A549 (cell line): ENCODE data around the gene TNFRSF19. TPM values are rescaled to one million over a fixed set of nuclear protein-coding genes. Genes with fewer than 3 reads are reported as not detected.

Experiments
- ATAC-seq, 2 experiments: fragments of 200-7000 bp in 1 of 2; fragments of >200 bp in 1 of 2; cut with Nextera tagmentation in 1 of 2; cut with Tn5 transposase in 1 of 2; 3 replicates each; pipeline versions ENCODE4 v1.8.0 to v1.9.1; 2018 to 2020; ENCODE audit warnings: mild to moderate bottlenecking in 1 of 2, moderate library complexity in 1 of 2
- CTCF ChIA-PET: fragments of 300-600 bp; sonication (Branson Sonifier 250); formaldehyde crosslinking; extraction: SDS; loops from one replicate; lab custom pipeline; 2021; ENCODE audit warnings: antibody characterized with exemption, inconsistent platforms; lab: Yijun Ruan, JAX
- POLR2A ChIA-PET: fragments of 350-600 bp; formaldehyde crosslinking; extraction: SDS; loops from one replicate; lab custom pipeline; 2021; ENCODE audit warnings: antibody characterized with exemption, inconsistent platforms; lab: Yijun Ruan, JAX
- DNase-seq, 2 experiments: peaks; one replicate each; pipeline versions ENCODE4 v3.0.0 to v3.0.0-alpha.2; 2011 to 2016; ENCODE audit warnings: low read depth in 1 of 2, low spot score in 1 of 2
- FAIRE-seq: peaks from 2 replicates; lab custom pipeline; 2011; peaks lifted over from hg19 to GRCh38; lab: Jason Lieb, UNC
- H3K27ac ChIP-seq, 2 experiments: fragments of >200 bp; sonication (Bioruptor Twin); formaldehyde crosslinking; 3 replicates each; pipeline ENCODE4 v1.5.1; 2016 to 2017
- H3K4me1 ChIP-seq: fragments of >200 bp; sonication (Bioruptor Twin); formaldehyde crosslinking; 3 replicates; pipeline ENCODE4 v1.6.1; 2016
- H3K4me2 ChIP-seq: fragments of >200 bp; sonication (Bioruptor Twin); formaldehyde crosslinking; 3 replicates; pipeline ENCODE4 v1.6.1; 2016
- H3K4me3 ChIP-seq: fragments of >200 bp; sonication (Bioruptor Twin); formaldehyde crosslinking; 3 replicates; pipeline ENCODE4 v1.5.1; 2016
- H3K9me3 ChIP-seq: fragments of >200 bp; sonication (Bioruptor Twin); formaldehyde crosslinking; 3 replicates; pipeline ENCODE4 v1.6.1; 2016
- BHLHE40 ChIP-seq: IDR thresholded peaks from 2 replicates; pipeline ENCODE4 v1.6.1; 2012; ENCODE audit warnings: low read depth, low read length, inconsistent platforms
- CBX2 ChIP-seq: fragments of 200-600 bp; sonication (generic); IDR thresholded peaks from 2 replicates; pipeline ENCODE4 v1.6.1; 2016; ENCODE audit warnings: low read depth, mild to moderate bottlenecking, borderline replicate concordance
- CBX8 ChIP-seq: fragments of 200-600 bp; sonication (generic); IDR thresholded peaks from 2 replicates; pipeline ENCODE4 v1.6.1; 2016
- CEBPB ChIP-seq, 2 experiments: fragments of >200 bp in 1 of 2; sonication (Bioruptor Twin) in 1 of 2; formaldehyde crosslinking in 1 of 2; IDR thresholded peaks; 2 replicates each; pipeline ENCODE4 v1.6.1; 2012 to 2016
- CHD2 ChIP-seq: fragments of 150-350 bp; IDR thresholded peaks from 2 replicates; pipeline ENCODE4 v1.6.1; 2014; ENCODE audit warnings: low read length; ENCODE audit not compliant: partially characterized antibody
- CHD4 ChIP-seq: fragments of 200-600 bp; sonication (generic); IDR thresholded peaks from 2 replicates; pipeline ENCODE4 v1.6.1; 2016; ENCODE audit warnings: antibody characterized with exemption, mild to moderate bottlenecking, borderline replicate concordance
- CTCF ChIP-seq: fragments of >200 bp; sonication (Bioruptor Twin); formaldehyde crosslinking; IDR thresholded peaks from 3 replicates; pipeline ENCODE4 v1.5.1; 2016
- EP300 ChIP-seq, 2 experiments: fragments of >200 bp; sonication (Bioruptor Twin); formaldehyde crosslinking; IDR thresholded peaks; 2 replicates in 1 of 2; 3 replicates in 1 of 2; pipeline ENCODE4 v1.6.1; 2016 to 2017
- FOSB ChIP-seq: fragments of 250-450 bp; sonication (Bioruptor Pico); IDR thresholded peaks from 2 replicates; pipeline ENCODE4 v1.5.0; 2020; ENCODE audit warnings: mild to moderate bottlenecking, moderate library complexity
- FOXS1 ChIP-seq: fragments of 250-450 bp; sonication (Bioruptor Pico); IDR thresholded peaks from 2 replicates; pipeline ENCODE4 v1.5.0; 2020; ENCODE audit warnings: mild to moderate bottlenecking, moderate library complexity
- HDAC2 ChIP-seq: fragments of 200-600 bp; sonication (generic); IDR thresholded peaks from 2 replicates; pipeline ENCODE4 v1.6.1; 2016
- HEYL ChIP-seq: fragments of 250-450 bp; sonication (Bioruptor Pico); IDR thresholded peaks from 2 replicates; pipeline ENCODE4 v1.8.0; 2021; ENCODE audit warnings: mild to moderate bottlenecking, moderate library complexity
- MAFK ChIP-seq: fragments of 450-650 bp; IDR thresholded peaks from 2 replicates; pipeline ENCODE4 v1.6.1; 2014; ENCODE audit not compliant: partially characterized antibody
- MAZ ChIP-seq: fragments of 150-350 bp; IDR thresholded peaks from 2 replicates; pipeline ENCODE4 v1.6.1; 2014; ENCODE audit warnings: antibody characterized with exemption, low read depth, low read length, borderline replicate concordance
- MYC ChIP-seq: IDR thresholded peaks from 2 replicates; pipeline ENCODE4 v1.6.1; 2012; ENCODE audit warnings: mild to moderate bottlenecking, inconsistent platforms, low read length, improper control_type of control experiment, borderline replicate concordance
- NPAS2 ChIP-seq: fragments of 250-450 bp; sonication (Bioruptor Pico); IDR thresholded peaks from 2 replicates; pipeline ENCODE4 v1.8.0; 2022; ENCODE audit warnings: mild to moderate bottlenecking, moderate library complexity, borderline replicate concordance
- POLR2AphosphoS2 ChIP-seq: conservative IDR thresholded peaks from 2 replicates; pipeline ENCODE4 v1.6.1; 2012; ENCODE audit warnings: low read length, improper control_type of control experiment, inconsistent platforms
- RARB ChIP-seq: fragments of 250-450 bp; sonication (Bioruptor Pico); IDR thresholded peaks from 2 replicates; pipeline ENCODE4 v1.8.0; 2021; ENCODE audit warnings: mild to moderate bottlenecking, moderate library complexity
- RCOR1 ChIP-seq: fragments of 150-350 bp; IDR thresholded peaks from 2 replicates; pipeline ENCODE4 v1.6.1; 2014; ENCODE audit warnings: antibody characterized with exemption, low read length, low read depth
- RNF2 ChIP-seq: fragments of 200-600 bp; sonication (generic); IDR thresholded peaks from 2 replicates; pipeline ENCODE4 v1.6.1; 2016; ENCODE audit warnings: low read depth, mild to moderate bottlenecking, antibody characterized with exemption, moderate library complexity, borderline replicate concordance
- SMC3 ChIP-seq: fragments of >200 bp; sonication (Bioruptor Twin); formaldehyde crosslinking; IDR thresholded peaks from 3 replicates; pipeline ENCODE4 v1.6.1; 2018; ENCODE audit warnings: inconsistent platforms
- SREBF2 ChIP-seq: fragments of 450-650 bp; IDR thresholded peaks from 2 replicates; pipeline ENCODE4 v1.6.1; 2014; ENCODE audit warnings: mild to moderate bottlenecking, moderate library complexity
- TFCP2L1 ChIP-seq: fragments of 250-450 bp; sonication (Bioruptor Pico); IDR thresholded peaks from 2 replicates; pipeline ENCODE4 v1.5.0; 2021; ENCODE audit warnings: mild to moderate bottlenecking
- USF2 ChIP-seq: fragments of 450-650 bp; IDR thresholded peaks from 2 replicates; pipeline ENCODE4 v1.6.1; 2014; ENCODE audit warnings: antibody characterized with exemption
- ZC3H11A ChIP-seq: fragments of 450-650 bp; IDR thresholded peaks from 2 replicates; pipeline ENCODE4 v1.6.1; 2014; ENCODE audit warnings: antibody characterized with exemption, mild to moderate bottlenecking
- ZFP36 ChIP-seq: fragments of 450-650 bp; IDR thresholded peaks from 2 replicates; pipeline ENCODE4 v1.6.1; 2014; ENCODE audit warnings: borderline replicate concordance; ENCODE audit not compliant: partially characterized antibody
- ZNF302 ChIP-seq: fragments of 250-450 bp; sonication (Bioruptor Pico); IDR thresholded peaks from 2 replicates; pipeline ENCODE4 v1.9.0; 2021; ENCODE audit warnings: inconsistent platforms, mild to moderate bottlenecking, moderate library complexity
- ZSCAN20 ChIP-seq: fragments of 250-450 bp; sonication (Bioruptor Pico); IDR thresholded peaks from 2 replicates; pipeline ENCODE4 v1.8.0; 2022; ENCODE audit warnings: mild to moderate bottlenecking, moderate library complexity
- WGBS: methylation state at CpG from one replicate; pipeline ENCODE4 v1.1.6; 2017; ENCODE audit errors: missing lambda C conversion rate; 5-methylcytosine and 5-hydroxymethylcytosine counted together
- polyA plus RNA-seq, 4 experiments: library from polyadenylated mRNA; depleted of rRNA in 3 of 4; stranded (reverse); fragments of >200 nt; fragmentation: RNase III in 1 of 4; extraction: RNeasy Plus Mini Kit Qiagen cat#74134 plus additional on column Dnase treatment in 1 of 4; gene quantifications; 2 replicates in 3 of 4; 3 replicates in 1 of 4; pipeline ENCODE4 v1.2.3, GENCODE V29; 2011 to 2017
- TF ChIP-seq, protein P1 (sequence below): IDR thresholded peaks from 2 replicates; pipeline ENCODE4 v1.6.1; 2012; ENCODE audit warnings: low read depth, borderline replicate concordance
- TF ChIP-seq, protein P2 (sequence below): fragments of >200 bp; sonication (Bioruptor Twin); formaldehyde crosslinking; IDR thresholded peaks from 3 replicates; pipeline ENCODE4 v1.6.1; 2016
- TF ChIP-seq, protein P3 (sequence below): fragments of 150-350 bp; IDR thresholded peaks from 2 replicates; pipeline ENCODE4 v1.6.1; 2014; ENCODE audit warnings: low read depth, mild to moderate bottlenecking, low read length

Gene TNFRSF19
- polyA plus RNA-seq, 2 of the 4 experiments (the other 2 are of a cell fraction): 1.2 to 1.9 TPM

DNA sequence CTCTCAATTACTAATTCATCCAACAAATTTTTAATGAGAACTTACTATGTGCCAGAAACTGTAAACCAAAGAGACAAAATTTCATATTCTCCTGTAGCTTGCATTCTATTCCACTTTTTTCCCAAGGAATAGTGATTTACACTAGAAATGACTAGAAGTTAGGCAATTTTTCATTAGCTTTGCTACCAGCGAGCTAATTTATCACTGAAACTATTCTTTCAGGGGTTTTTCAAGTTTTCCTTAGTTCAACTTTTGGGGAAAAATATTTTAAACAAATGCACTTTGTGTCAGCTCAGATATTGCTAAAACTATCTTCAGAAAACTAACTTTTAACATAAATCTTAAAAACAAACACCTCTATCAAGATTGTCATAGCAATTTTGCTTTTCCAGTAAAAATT lies 5.4 kb downstream of the TNFRSF19 start:
- POLR2A ChIA-PET: no interaction called here
- no peaks in the 10 kb centered on the region for H3K9me3 ChIP-seq
- no peak for TF ChIP-seq SMC3
- no peak for TF ChIP-seq ZC3H11A
- no peak for TF ChIP-seq MAZ
- TF ChIP-seq, protein P1, sequence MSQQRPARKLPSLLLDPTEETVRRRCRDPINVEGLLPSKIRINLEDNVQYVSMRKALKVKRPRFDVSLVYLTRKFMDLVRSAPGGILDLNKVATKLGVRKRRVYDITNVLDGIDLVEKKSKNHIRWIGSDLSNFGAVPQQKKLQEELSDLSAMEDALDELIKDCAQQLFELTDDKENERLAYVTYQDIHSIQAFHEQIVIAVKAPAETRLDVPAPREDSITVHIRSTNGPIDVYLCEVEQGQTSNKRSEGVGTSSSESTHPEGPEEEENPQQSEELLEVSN: no peak
- no peak for TF ChIP-seq FOXS1 (CRISPR knock-in tag)
- no peak for TF ChIP-seq RARB (CRISPR knock-in tag)
- TF ChIP-seq RNF2: no peak
- TF ChIP-seq ZNF302 (CRISPR knock-in tag): no peak
- no peak for TF ChIP-seq USF2
- no peak for TF ChIP-seq POLR2AphosphoS2
- TF ChIP-seq HEYL (CRISPR knock-in tag): no peak
- TF ChIP-seq CHD4: no peak
- no peak for TF ChIP-seq MYC
- TF ChIP-seq CBX2: no peak
- TF ChIP-seq, protein P2, sequence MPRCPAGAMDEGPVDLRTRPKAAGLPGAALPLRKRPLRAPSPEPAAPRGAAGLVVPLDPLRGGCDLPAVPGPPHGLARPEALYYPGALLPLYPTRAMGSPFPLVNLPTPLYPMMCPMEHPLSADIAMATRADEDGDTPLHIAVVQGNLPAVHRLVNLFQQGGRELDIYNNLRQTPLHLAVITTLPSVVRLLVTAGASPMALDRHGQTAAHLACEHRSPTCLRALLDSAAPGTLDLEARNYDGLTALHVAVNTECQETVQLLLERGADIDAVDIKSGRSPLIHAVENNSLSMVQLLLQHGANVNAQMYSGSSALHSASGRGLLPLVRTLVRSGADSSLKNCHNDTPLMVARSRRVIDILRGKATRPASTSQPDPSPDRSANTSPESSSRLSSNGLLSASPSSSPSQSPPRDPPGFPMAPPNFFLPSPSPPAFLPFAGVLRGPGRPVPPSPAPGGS: no peak
- no peak for TF ChIP-seq ZSCAN20 (CRISPR knock-in tag)
- no peak for TF ChIP-seq CHD2
- TF ChIP-seq, all 56 proteins: peak for 0
- no peak overlapping the region for H3K27ac ChIP-seq
- 0% methylated on average over 1 of the region's 1 CpG for WGBS
- no peak overlapping the region for H3K4me3 ChIP-seq
- CTCF ChIA-PET: interaction anchor here (0.8 kb wide), 1 partner anchor 64 kb away, joined by 5 read pairs; no protein-coding TSS in a partner anchor
- peaks cover 9% of the 10 kb centered on the region; the same call in 1 of the 3 replicates for H3K4me1 ChIP-seq
- DNase-seq (no peak), FAIRE-seq (no peak), ATAC-seq (no peak)
- no peak overlapping the region for H3K4me2 ChIP-seq

- 18% methylated on average over 16 of the region's 42 CpGs for WGBS
- no peak for FAIRE-seq
- Histone ChIP-seq H3K27ac (peak overlapping the region; percentile 78 to 87), H3K4me1 (peaks cover 6% of the 10 kb centered on the region; the same call in 1 of the 3 replicates), H3K9me3 (no peaks in the 10 kb centered on the region), H3K4me2 (peak overlapping the region; percentile 98), H3K4me3 (peak overlapping the region; percentile 67)
- peak; percentile 29 to 59 for DNase-seq
- CTCF ChIA-PET: interaction anchor here (0.7 to 2.5 kb wide), 29 partner anchors 9 to 347 kb away, joined by 3 to 12 read pairs (median 4); partner anchors contain the start of gene MIPEP
- ATAC-seq: peak; percentile 89 to 91
- POLR2A ChIA-PET: interaction anchor here (0.8 to 1.8 kb wide), 2 partner anchors 19 to 310 kb away, joined by 3 to 5 read pairs; no protein-coding TSS in a partner anchor
- TF ChIP-seq, protein P2: no peak
- TF ChIP-seq HEYL (CRISPR knock-in tag) (no peak), CTCF (peak; percentile 45), CBX2 (no peak), RCOR1 (no peak), TFCP2L1 (CRISPR knock-in tag) (no peak), MAFK (no peak), CEBPB (IDR thresholded peaks at IDR 0.05) (no peak), CBX8 (no peak), SMC3 (peak; percentile 70), FOSB (CRISPR knock-in tag) (no peak), SREBF2 (no peak), ZC3H11A (no peak), BHLHE40 (no peak), ZFP36 (no peak), EP300 (IDR thresholded peaks at IDR 0.05) (no peak), MAZ (no peak), NPAS2 (CRISPR knock-in tag) (no peak), POLR2AphosphoS2 (no peak), RARB (CRISPR knock-in tag) (no peak), HDAC2 (no peak)
- TF ChIP-seq, protein P3, sequence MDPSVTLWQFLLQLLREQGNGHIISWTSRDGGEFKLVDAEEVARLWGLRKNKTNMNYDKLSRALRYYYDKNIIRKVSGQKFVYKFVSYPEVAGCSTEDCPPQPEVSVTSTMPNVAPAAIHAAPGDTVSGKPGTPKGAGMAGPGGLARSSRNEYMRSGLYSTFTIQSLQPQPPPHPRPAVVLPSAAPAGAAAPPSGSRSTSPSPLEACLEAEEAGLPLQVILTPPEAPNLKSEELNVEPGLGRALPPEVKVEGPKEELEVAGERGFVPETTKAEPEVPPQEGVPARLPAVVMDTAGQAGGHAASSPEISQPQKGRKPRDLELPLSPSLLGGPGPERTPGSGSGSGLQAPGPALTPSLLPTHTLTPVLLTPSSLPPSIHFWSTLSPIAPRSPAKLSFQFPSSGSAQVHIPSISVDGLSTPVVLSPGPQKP: no peak
Observed at GRCh38 chr13:23578411-23579071, 8.3 kb downstream of the TNFRSF19 start.
